H1 (cell line): ENCODE measurements around the gene MYO1F. TPM values are rescaled to one million over a fixed set of nuclear protein-coding genes. Genes with fewer than 3 reads are reported as not detected.

ENCODE experiments used
- CTCF ChIA-PET: fragments of 300-600 bp; sonication (Branson Sonifier 250); formaldehyde crosslinking; loops from one replicate; lab custom pipeline; 2021; ENCODE audit not compliant: partially characterized antibody; lab: Charles Lee
- POLR2A ChIA-PET: fragments of 300-600 bp; sonication (Branson Sonifier 250); formaldehyde crosslinking; loops from one replicate; lab custom pipeline; 2021; ENCODE audit warnings: inconsistent platforms; ENCODE audit not compliant: partially characterized antibody; lab: Charles Lee
- DNase-seq, 2 experiments: peaks; one replicate each; pipeline versions ENCODE4 v3.0.0 to v3.0.0-alpha.2; 2010 to 2022; ENCODE audit warnings: low spot score in 2 of 2, low read depth in 1 of 2, mixed read lengths in 1 of 2
- FAIRE-seq: peaks from 2 replicates; lab custom pipeline; 2011; peaks lifted over from hg19 to GRCh38; lab: Jason Lieb, UNC
- H2AFZ ChIP-seq: 2 replicates; pipeline ENCODE4 v1.8.1; 2012; ENCODE audit warnings: low read length, inconsistent platforms
- H2AK5ac ChIP-seq: 2 replicates; pipeline ENCODE4 v1.6.1; 2013; ENCODE audit warnings: low read depth, low read length
- H2BK120ac ChIP-seq: replicated peaks from 2 replicates; pipeline ENCODE3; 2013; ENCODE audit warnings: low read depth, low read length, inconsistent platforms
- H2BK12ac ChIP-seq: 2 replicates; pipeline ENCODE4 v1.6.1; 2013; ENCODE audit warnings: low read depth, low read length
- H2BK15ac ChIP-seq: 2 replicates; pipeline ENCODE4 v1.6.1; 2013; ENCODE audit warnings: low read length
- H2BK20ac ChIP-seq: 2 replicates; pipeline ENCODE4 v1.6.1; 2013; ENCODE audit warnings: low read length
- H2BK5ac ChIP-seq: 2 replicates; pipeline ENCODE4 v1.6.1; 2013; ENCODE audit warnings: low read depth, low read length
- H3K14ac ChIP-seq: 2 replicates; pipeline ENCODE4 v1.6.1; 2013; ENCODE audit warnings: inconsistent platforms; ENCODE audit not compliant: insufficient read length
- H3K18ac ChIP-seq: 2 replicates; pipeline ENCODE4 v1.6.1; 2013; ENCODE audit warnings: low read length; ENCODE audit errors: extremely low read depth
- H3K23ac ChIP-seq: 2 replicates; pipeline ENCODE4 v1.6.1; 2013; ENCODE audit warnings: inconsistent platforms; ENCODE audit not compliant: insufficient read length
- H3K23me2 ChIP-seq: 2 replicates; pipeline ENCODE4 v1.6.1; 2013; ENCODE audit warnings: low read depth, low read length
- H3K27ac ChIP-seq: 2 replicates; pipeline ENCODE4 v1.6.1; 2011; ENCODE audit warnings: low read depth, low read length, inconsistent platforms
- H3K27me3 ChIP-seq, 4 experiments: replicated peaks in 1 of 4; 1 replicate in 1 of 4; 2 replicates in 3 of 4; pipeline versions ENCODE4 v1.6.1 to v1.8.1; 2011 to 2013; ENCODE audit warnings: low read length in 3 of 4, mild to moderate bottlenecking in 3 of 4, inconsistent platforms in 2 of 4, mixed read lengths in 2 of 4, moderate library complexity in 1 of 4; ENCODE audit not compliant: control insufficient read depth in 3 of 4, insufficient read depth in 3 of 4; ENCODE audit errors: extremely low read depth in 1 of 4
- H3K36me3 ChIP-seq, 4 experiments: 2 replicates each; pipeline versions ENCODE4 v1.6.1 to v1.8.1; 2011 to 2013; ENCODE audit warnings: mild to moderate bottlenecking in 4 of 4, low read length in 3 of 4, moderate library complexity in 2 of 4, control low read depth in 1 of 4, inconsistent platforms in 1 of 4; ENCODE audit not compliant: insufficient read depth in 4 of 4, control insufficient read depth in 2 of 4
- H3K4ac ChIP-seq: replicated peaks from 2 replicates; pipeline ENCODE3; 2013; ENCODE audit warnings: low read length, low read depth, mixed read lengths, inconsistent platforms; ENCODE audit not compliant: insufficient read length
- H3K4me1 ChIP-seq, 4 experiments: replicated peaks in 1 of 4; 1 replicate in 1 of 4; 2 replicates in 3 of 4; pipeline versions ENCODE4 v1.6.1 to v1.8.1; 2011 to 2013; ENCODE audit warnings: low read length in 3 of 4, inconsistent platforms in 2 of 4, mixed read lengths in 1 of 4; ENCODE audit not compliant: insufficient read depth in 4 of 4, control insufficient read depth in 3 of 4
- H3K4me2 ChIP-seq, 2 experiments: 2 replicates each; pipeline versions ENCODE4 v1.6.1 to v1.8.1; 2011 to 2013; ENCODE audit warnings: low read depth in 2 of 2, low read length in 2 of 2, control low read depth in 1 of 2, inconsistent platforms in 1 of 2, mild to moderate bottlenecking in 1 of 2; ENCODE audit not compliant: insufficient read depth in 1 of 2
- H3K4me3 ChIP-seq, 4 experiments: fragments of 200-600, 300-600 bp in 1 of 4; sonication (generic), shearing (Covaris generic), sonication (Bioruptor Twin) in 1 of 4; 2 replicates each; pipeline versions ENCODE4 v1.5.1 to v1.8.1; 2011 to 2016; ENCODE audit warnings: low read length in 4 of 4, low read depth in 3 of 4, control low read depth in 2 of 4, inconsistent platforms in 2 of 4, mild to moderate bottlenecking in 2 of 4, mixed read lengths in 1 of 4, moderate library complexity in 1 of 4; ENCODE audit not compliant: insufficient read depth in 2 of 4; ENCODE audit errors: extremely low read depth in 1 of 4
- H3K56ac ChIP-seq: replicated peaks from 2 replicates; pipeline ENCODE3; 2013; ENCODE audit warnings: low read depth, mild to moderate bottlenecking, mixed read lengths, low read length, inconsistent platforms; ENCODE audit not compliant: insufficient read length
- H3K79me1 ChIP-seq: 2 replicates; pipeline ENCODE4 v1.6.1; 2013; ENCODE audit warnings: low read depth, low read length, control low read depth
- H3K79me2 ChIP-seq, 2 experiments: 2 replicates each; pipeline versions ENCODE4 v1.6.1 to v1.8.1; 2012 to 2013; ENCODE audit warnings: low read length in 2 of 2, mild to moderate bottlenecking in 2 of 2, inconsistent platforms in 1 of 2; ENCODE audit not compliant: insufficient read depth in 2 of 2, control insufficient read depth in 1 of 2
- H3K9ac ChIP-seq, 4 experiments: replicated peaks in 1 of 4; 1 replicate in 1 of 4; 2 replicates in 3 of 4; pipeline versions ENCODE4 v1.6.1 to v1.8.1; 2011 to 2013; ENCODE audit warnings: low read depth in 3 of 4, low read length in 3 of 4, control low read depth in 2 of 4, mild to moderate bottlenecking in 2 of 4, moderate library complexity in 2 of 4, inconsistent platforms in 1 of 4; ENCODE audit errors: extremely low read depth in 1 of 4
- H3K9me3 ChIP-seq, 2 experiments: 2 replicates each; pipeline versions ENCODE4 v1.6.1 to v1.8.1; 2012 to 2013; ENCODE audit warnings: mild to moderate bottlenecking in 2 of 2, moderate library complexity in 2 of 2, control low read depth in 1 of 2, inconsistent platforms in 1 of 2, low read depth in 1 of 2, low read length in 1 of 2, mixed read lengths in 1 of 2; ENCODE audit not compliant: insufficient read depth in 2 of 2
- H4K20me1 ChIP-seq, 2 experiments: replicated peaks in 1 of 2; 2 replicates each; pipeline versions ENCODE3 to v1.8.1; 2011 to 2013; ENCODE audit warnings: inconsistent platforms in 2 of 2, low read length in 2 of 2, mild to moderate bottlenecking in 1 of 2; ENCODE audit not compliant: insufficient read depth in 2 of 2, control insufficient read depth in 1 of 2
- H4K5ac ChIP-seq: 2 replicates; pipeline ENCODE4 v1.6.1; 2013; ENCODE audit warnings: low read length, low read depth, mixed read lengths, inconsistent platforms; ENCODE audit not compliant: insufficient read length
- H4K8ac ChIP-seq: 2 replicates; pipeline ENCODE4 v1.8.0; 2013; ENCODE audit warnings: mild to moderate bottlenecking, moderate library complexity, low read length, inconsistent platforms; ENCODE audit not compliant: insufficient read depth; ENCODE audit errors: extremely low read depth
- H4K91ac ChIP-seq: replicated peaks from 2 replicates; pipeline ENCODE3; 2013; ENCODE audit warnings: low read length, mixed read lengths, inconsistent platforms; ENCODE audit not compliant: insufficient read length
- EGR1 ChIP-seq: IDR thresholded peaks from 2 replicates; pipeline ENCODE4 v1.6.1; 2011; ENCODE audit warnings: low read depth, low read length, borderline replicate concordance
- GTF2F1 ChIP-seq: IDR thresholded peaks from 2 replicates; pipeline ENCODE4 v1.6.1; 2012; ENCODE audit warnings: low read depth, low read length, improper control_type of control experiment, borderline replicate concordance
- JUN ChIP-seq: IDR thresholded peaks from 2 replicates; pipeline ENCODE4 v1.6.1; 2011; ENCODE audit warnings: low read depth, mild to moderate bottlenecking, improper control_type of control experiment, low read length
- KDM4A ChIP-seq: IDR thresholded peaks from one replicate; pipeline ENCODE4 v1.7.1; 2012; ENCODE audit warnings: low read depth, mild to moderate bottlenecking, moderate library complexity, low read length, inconsistent platforms; ENCODE audit not compliant: severe bottlenecking
- MAX ChIP-seq: IDR thresholded peaks from 2 replicates; pipeline ENCODE4 v1.6.1; 2012; ENCODE audit warnings: inconsistent platforms
- NRF1 ChIP-seq: IDR thresholded peaks from 2 replicates; pipeline ENCODE4 v1.6.1; 2011; ENCODE audit warnings: mild to moderate bottlenecking, low read depth, low read length, improper control_type of control experiment
- PHF8 ChIP-seq: fragments of 200-600 bp; sonication (generic); conservative IDR thresholded peaks from 2 replicates; pipeline ENCODE4 v1.7.1; 2012; ENCODE audit warnings: low read depth, mild to moderate bottlenecking, inconsistent platforms, low read length, moderate library complexity
- RFX5 ChIP-seq: IDR thresholded peaks from 2 replicates; pipeline ENCODE4 v1.6.1; 2011; ENCODE audit warnings: low read depth, low read length, improper control_type of control experiment, borderline replicate concordance
- SIN3A ChIP-seq, 2 experiments: IDR thresholded peaks in 1 of 2; conservative IDR thresholded peaks in 1 of 2; 2 replicates each; pipeline ENCODE4 v1.6.1; 2011 to 2012; ENCODE audit warnings: low read length in 2 of 2, improper control_type of control experiment in 1 of 2, low read depth in 1 of 2, mild to moderate bottlenecking in 1 of 2
- ZNF274 ChIP-seq: IDR thresholded peaks from 2 replicates; pipeline ENCODE4 v1.7.0; 2012; ENCODE audit warnings: low read length, borderline replicate concordance; ENCODE audit errors: extremely low read depth
- WGBS, 2 experiments: shearing (Covaris generic) in 1 of 2; methylation state at CpG; one replicate each; pipeline versions ENCODE4 v1.1.6 to v1.1.7; 2013 to 2015; ENCODE audit warnings: low lambda C conversion rate in 2 of 2, mixed read lengths in 2 of 2, inconsistent platforms in 1 of 2, low coverage in 1 of 2, missing lambda C conversion rate in 1 of 2; ENCODE audit not compliant: insufficient replicate concordance in 2 of 2, insufficient coverage in 1 of 2, insufficient read length in 1 of 2; ENCODE audit errors: extremely low coverage in 1 of 2, missing lambda C conversion rate in 1 of 2; 5-methylcytosine and 5-hydroxymethylcytosine counted together
- polyA plus RNA-seq, 7 experiments: library from polyadenylated mRNA; depleted of rRNA in 3 of 7; stranded (reverse) in 5 of 7; unstranded in 2 of 7; fragments of >200 nt in 5 of 7; fragments of 200-250 nt in 2 of 7; gene quantifications; 1 replicate in 5 of 7; 2 replicates in 1 of 7; 4 replicates in 1 of 7; pipeline versions ENCODE4 v1.2.1 to v1.2.3, GENCODE V29; 2011 to 2013; ENCODE audit warnings: missing spikeins in 2 of 7, mixed read lengths in 2 of 7
- total RNA-seq: library from RNA; stranded (reverse); fragmentation: NEBNext Ultra II Directional; extraction: Animal tissue kit (Norgen Biotek cat#: 25700); gene quantifications from 2 replicates; pipeline ENCODE4 v1.2.1, GENCODE V29; 2021

Gene MYO1F
- total and polyA plus RNA-seq, 2 of the 8 experiments (the other 6 are each of a cell fraction or from before 2014, with no cell fraction given): 1.4 to 4.6 TPM

- Histone ChIP-seq H2BK12ac (no peak overlapping the region), H2AFZ (peak overlapping the region; percentile 82; the same call in 1 of the 2 replicates), H3K79me1 (peaks cover 10% of the 10 kb centered on the region), H4K5ac (no peak overlapping the region), H3K9ac (peak overlapping the region; percentile 39 to 73 (median 64)), H3K27me3 (no peaks in the 10 kb centered on the region), H3K36me3 (no peaks in the 10 kb centered on the region), H3K9me3 (no peaks in the 10 kb centered on the region), H2BK15ac (no peak overlapping the region), H2AK5ac (no peak overlapping the region), H3K14ac (no peak overlapping the region), H3K4me3 (peak overlapping the region; percentile 61 to 84 (median 70)), H3K23ac (no peak overlapping the region), H3K4ac (peak overlapping the region; percentile 88), H3K23me2 (peaks cover 6% of the 10 kb centered on the region), H3K56ac (peak overlapping the region; percentile 70), H3K18ac (peak overlapping the region; percentile 90), H4K91ac (no peak overlapping the region), H3K4me2 (peak overlapping the region; percentile 89 to 99), H3K27ac (peak overlapping the region; percentile 29; the same call in 1 of the 2 replicates), H4K20me1 (peaks cover 4 to 20% of the 10 kb centered on the region in 2 experiments), H2BK120ac (no peak overlapping the region), H4K8ac (peak overlapping the region; percentile 86), H3K79me2 (no peaks in the 10 kb centered on the region), H3K4me1 (peaks cover 0 to 8% (median 3%) of the 10 kb centered on the region in 4 experiments; a peak in 4 of 7 replicates), H2BK20ac (no peak overlapping the region), H2BK5ac (0 out of 2 replicates have a peak overlapping the region, but pooled peaks have one; percentile 75)
- FAIRE-seq (no peak), DNase-seq (peak; percentile 54 to 97)
- ChIA-PET CTCF (interaction anchor here (1.4 to 5.4 kb wide), 4 partner anchors 13 to 113 kb away, joined by 3 to 34 read pairs (median 9); partner anchors contain the start of genes MYO1F and ZNF414), POLR2A (interaction anchor here (0.6 to 6.7 kb wide), 19 partner anchors 7 to 203 kb away, joined by 3 to 73 read pairs (median 3); partner anchors contain the start of gene ZNF414)
- 4% methylated on average over 41 of the region's 57 CpGs; no CpG with 5 or more reads in 1 of the 2 experiments for WGBS, 2 experiments
- TF ChIP-seq PHF8 (peak; percentile 68), JUN (no peak), KDM4A (peak; percentile 71), RFX5 (no peak), EGR1 (peak; percentile 83; the same call in 1 of the 2 replicates), SIN3A (conservative IDR thresholded peaks at IDR 0.05 in 1 of 2, IDR thresholded peaks at IDR 0.05 in 1 of 2; ENCODE audit: low read depth in 1 of 2, low read length in 2 of 2) (peak; percentile 26 to 46; a peak in 1 of 4 replicates), GTF2F1 (no peak), ZNF274 (no peak), MAX (peak; percentile 60), NRF1 (peak; percentile 51)
These were observed 50.7 kb downstream of the MYO1F start for GRCh38 chr19:8526345-8527091.
